Kidney (tissue), 14 donors: Measurements from ENCODE around the gene GUK1. TPM values are rescaled to one million over a fixed set of nuclear protein-coding genes. Genes with fewer than 3 reads are reported as not detected.

Source experiments
- DNase-seq, 5 donors: peaks; one replicate each; pipeline ENCODE4 v3.0.0-alpha.2; 2013 to 2020
- FAIRE-seq: peaks from 2 replicates; lab custom pipeline; 2012; peaks lifted over from hg19 to GRCh38; lab: Jason Lieb, UNC
- H3K27ac ChIP-seq, 2 donors: one replicate each; pipeline ENCODE4 v1.7.0; 2013; ENCODE audit warnings: low read depth in 2 of 2, low read length in 2 of 2, inconsistent platforms in 1 of 2
- H3K27me3 ChIP-seq: one replicate; pipeline ENCODE4 v1.7.1; 2013; ENCODE audit warnings: low read length, inconsistent platforms; ENCODE audit not compliant: control insufficient read depth, insufficient read depth
- H3K36me3 ChIP-seq, 3 donors: one replicate each; pipeline versions ENCODE4 v1.7.0 to v1.7.1; 2013; ENCODE audit warnings: low read length in 3 of 3, control low read depth in 1 of 3, inconsistent platforms in 1 of 3; ENCODE audit not compliant: insufficient read depth in 3 of 3, control insufficient read depth in 2 of 3
- H3K4me1 ChIP-seq, 3 donors: one replicate each; pipeline versions ENCODE4 v1.7.0 to v1.7.1; 2013; ENCODE audit warnings: low read length in 3 of 3, inconsistent platforms in 1 of 3, low read depth in 1 of 3; ENCODE audit not compliant: control insufficient read depth in 2 of 3, insufficient read depth in 2 of 3
- H3K4me3 ChIP-seq, 3 donors: one replicate each; pipeline versions ENCODE4 v1.7.0 to v1.8.1; 2013; ENCODE audit warnings: low read length in 3 of 3, control low read depth in 1 of 3, inconsistent platforms in 1 of 3
- H3K9ac ChIP-seq, 3 donors: one replicate each; pipeline versions ENCODE4 v1.7.0 to v1.7.1; 2013; ENCODE audit warnings: low read length in 3 of 3, control low read depth in 1 of 3, inconsistent platforms in 1 of 3
- H3K9me3 ChIP-seq, 3 donors: one replicate each; pipeline versions ENCODE4 v1.7.0 to v1.7.1; 2013; ENCODE audit warnings: low read length in 3 of 3, control low read depth in 1 of 3, inconsistent platforms in 1 of 3; ENCODE audit not compliant: control insufficient read depth in 2 of 3, insufficient read depth in 1 of 3
- CTCF ChIP-seq: IDR thresholded peaks from 3 replicates; pipeline ENCODE4 v1.5.1; 2012; ENCODE audit warnings: mild to moderate bottlenecking, moderate library complexity, borderline replicate concordance; ENCODE audit not compliant: insufficient read depth; ENCODE audit errors: extremely low read depth
- intact Hi-C: fragments of 100-400 bp; cut with DNase I; formaldehyde crosslinking; loops from one replicate; pipeline ENCODE4 v1.11.1; 2022
- polyA plus RNA-seq: library from polyadenylated mRNA; stranded (reverse); fragments of 350-450 nt; fragmentation: Illumina TruSeq; extraction: RNeasy Lipid Tissue Mini Kit (QIAGEN cat#74804); gene quantifications from one replicate; pipeline ENCODE4 v1.2.3, GENCODE V29; 2014; ENCODE audit warnings: low read depth, low replicate concordance; ENCODE audit not compliant: insufficient read depth
- total RNA-seq: library from RNA; stranded (reverse); fragmentation: NEBNext Ultra II Directional; extraction: Animal tissue kit (Norgen Biotek cat#: 25700); gene quantifications from one replicate; pipeline ENCODE4 v1.2.1, GENCODE V29; 2021
- donor health status: control.
- donor health status: control.
- donor health status: control.
- donor health status: control.
- donor health status: control.
- donor health status: DM: yes; HTN: yes; CAD: no.
- donor health status: Normal renal cell carcinoma (clear cell type).

The GUK1 gene
- total and polyA plus RNA-seq, 2 donors from 2014 or later, result 221 to 410 TPM

GRCh38 chr1:228096416-228097332, 43.4 kb upstream of the GUK1 start:
- DNase-seq (peak in 2 of 5 donors; percentile 24 to 64), FAIRE-seq (no peak)
- Histone ChIP-seq H3K4me3 (no peak overlapping the region), H3K27me3 (no peaks in the 10 kb centered on the region), H3K36me3 (peaks cover 0 to 25% (median 18%) of the 10 kb centered on the region in 3 donors), H3K27ac (no peak overlapping the region), H3K4me1 (peaks cover 0 to 13% (median 0%) of the 10 kb centered on the region in 3 donors), H3K9me3 (peaks cover 0 to 8% (median 0%) of the 10 kb centered on the region in 3 donors), H3K9ac (no peak overlapping the region)
- TF ChIP-seq CTCF, result no peak
- intact Hi-C loops, result no loop called here

GRCh38 chr1:228097333-228098081, 42.6 kb upstream of the GUK1 start:
- Histone ChIP-seq H3K36me3 (peaks cover 0 to 25% (median 18%) of the 10 kb centered on the region in 3 donors), H3K27ac (no peak overlapping the region), H3K4me3 (no peak overlapping the region), H3K9me3 (peaks cover 0 to 8% (median 0%) of the 10 kb centered on the region in 3 donors), H3K27me3 (no peaks in the 10 kb centered on the region), H3K9ac (no peak overlapping the region), H3K4me1 (peaks cover 0 to 9% (median 0%) of the 10 kb centered on the region in 3 donors)
- TF ChIP-seq CTCF, result no peak
- FAIRE-seq (no peak), DNase-seq (peak in 2 of 5 donors; percentile 33 to 70)
- intact Hi-C loops, result no loop called here

- peaks cover 0 to 7% (median 0%) of the 10 kb centered on the region in 3 donors for H3K4me1 ChIP-seq
Observed at GRCh38 chr1:228098323-228098931, 41.7 kb upstream of the GUK1 start.

More at GRCh38 chr1:228098323-228098931, 41.7 kb upstream of the GUK1 start:
- no peak overlapping the region for H3K9ac ChIP-seq
- H3K27ac ChIP-seq, result no peak overlapping the region
- peaks cover 0 to 8% (median 0%) of the 10 kb centered on the region in 3 donors for H3K9me3 ChIP-seq
- intact Hi-C loops, result no loop called here
- no peak for FAIRE-seq
- peaks cover 0 to 25% (median 18%) of the 10 kb centered on the region in 3 donors for H3K36me3 ChIP-seq
- DNase-seq, result peak in 1 of 5 donors; percentile 32
- no peaks in the 10 kb centered on the region for H3K27me3 ChIP-seq
- H3K4me3 ChIP-seq, result no peak overlapping the region
- TF ChIP-seq CTCF, result no peak
